ENCODE data around the gene CPLANE1.
"Not testable (repeated sequence)": the region's sequence is repeated elsewhere in the genome, so short reads cannot be mapped to it uniquely, and the experiment has no call there.

Gene CPLANE1

DNA sequence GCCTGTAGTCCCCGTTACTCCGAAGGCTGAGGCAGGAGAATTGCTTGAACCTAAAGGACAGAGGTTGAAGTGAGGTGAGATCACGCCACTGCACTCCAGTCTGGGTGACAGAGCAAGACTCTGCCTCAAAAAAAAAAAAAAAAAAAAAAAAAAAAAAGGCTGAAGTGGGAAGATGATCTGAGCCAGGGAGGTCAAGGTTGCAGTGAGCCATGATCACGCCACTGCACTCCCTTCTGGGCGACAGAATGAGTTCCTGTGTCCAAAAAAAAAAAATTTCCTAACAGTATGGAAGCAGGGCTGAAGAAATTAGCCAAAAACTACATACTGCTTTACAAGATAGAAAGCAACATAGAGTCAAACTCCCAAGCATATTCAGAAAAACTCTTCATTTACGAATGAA lies 132.8 kb downstream of the CPLANE1 start:
- DNase-seq (ENCODE audit: low read depth): no peak
- TF ChIP-seq, protein P1, sequence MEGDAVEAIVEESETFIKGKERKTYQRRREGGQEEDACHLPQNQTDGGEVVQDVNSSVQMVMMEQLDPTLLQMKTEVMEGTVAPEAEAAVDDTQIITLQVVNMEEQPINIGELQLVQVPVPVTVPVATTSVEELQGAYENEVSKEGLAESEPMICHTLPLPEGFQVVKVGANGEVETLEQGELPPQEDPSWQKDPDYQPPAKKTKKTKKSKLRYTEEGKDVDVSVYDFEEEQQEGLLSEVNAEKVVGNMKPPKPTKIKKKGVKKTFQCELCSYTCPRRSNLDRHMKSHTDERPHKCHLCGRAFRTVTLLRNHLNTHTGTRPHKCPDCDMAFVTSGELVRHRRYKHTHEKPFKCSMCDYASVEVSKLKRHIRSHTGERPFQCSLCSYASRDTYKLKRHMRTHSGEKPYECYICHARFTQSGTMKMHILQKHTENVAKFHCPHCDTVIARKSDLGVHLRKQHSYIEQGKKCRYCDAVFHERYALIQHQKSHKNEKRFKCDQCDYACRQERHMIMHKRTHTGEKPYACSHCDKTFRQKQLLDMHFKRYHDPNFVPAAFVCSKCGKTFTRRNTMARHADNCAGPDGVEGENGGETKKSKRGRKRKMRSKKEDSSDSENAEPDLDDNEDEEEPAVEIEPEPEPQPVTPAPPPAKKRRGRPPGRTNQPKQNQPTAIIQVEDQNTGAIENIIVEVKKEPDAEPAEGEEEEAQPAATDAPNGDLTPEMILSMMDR (IDR thresholded peaks at IDR 0.05; ENCODE audit: insufficient read depth, low read depth, low read length, missing control alignments): no peak
- H3K4me3 ChIP-seq (ENCODE audit: low read length): no peak overlapping the region

DNA sequence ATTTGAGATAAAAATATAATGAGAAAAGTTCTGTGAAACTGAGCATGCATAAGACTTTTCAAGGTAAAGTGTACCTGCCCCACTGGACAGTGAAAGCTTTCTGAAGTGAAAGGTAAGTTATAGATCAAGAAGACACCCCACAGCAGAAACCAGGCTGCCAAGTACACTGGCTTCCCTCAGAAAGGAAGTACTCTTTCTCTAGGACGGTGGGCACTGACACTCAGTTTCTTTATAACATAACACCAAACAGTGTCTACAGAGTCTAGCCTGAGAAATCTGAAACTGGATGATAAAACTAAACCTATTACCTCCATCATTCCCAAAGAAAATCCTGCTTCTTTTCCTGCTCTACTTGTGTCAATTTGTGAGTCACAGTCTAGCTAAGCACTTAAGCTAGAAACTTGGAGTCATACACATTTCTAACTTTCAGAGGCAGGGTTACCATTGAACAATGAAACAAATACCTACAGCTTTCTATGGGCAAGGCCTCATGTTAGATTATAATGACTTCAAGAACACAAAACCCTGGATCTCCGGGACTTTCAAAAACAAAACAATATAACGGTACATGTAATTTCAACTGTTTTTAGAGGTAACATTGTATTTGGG lies 136.7 kb downstream of the CPLANE1 start:
- TF ChIP-seq, protein P1 (IDR thresholded peaks at IDR 0.05; ENCODE audit: insufficient read depth, low read depth, low read length, missing control alignments): no peak
- no peak overlapping the region for H3K4me3 ChIP-seq (ENCODE audit: low read length)
- DNase-seq (ENCODE audit: low read depth): peak; percentile 30

DNA sequence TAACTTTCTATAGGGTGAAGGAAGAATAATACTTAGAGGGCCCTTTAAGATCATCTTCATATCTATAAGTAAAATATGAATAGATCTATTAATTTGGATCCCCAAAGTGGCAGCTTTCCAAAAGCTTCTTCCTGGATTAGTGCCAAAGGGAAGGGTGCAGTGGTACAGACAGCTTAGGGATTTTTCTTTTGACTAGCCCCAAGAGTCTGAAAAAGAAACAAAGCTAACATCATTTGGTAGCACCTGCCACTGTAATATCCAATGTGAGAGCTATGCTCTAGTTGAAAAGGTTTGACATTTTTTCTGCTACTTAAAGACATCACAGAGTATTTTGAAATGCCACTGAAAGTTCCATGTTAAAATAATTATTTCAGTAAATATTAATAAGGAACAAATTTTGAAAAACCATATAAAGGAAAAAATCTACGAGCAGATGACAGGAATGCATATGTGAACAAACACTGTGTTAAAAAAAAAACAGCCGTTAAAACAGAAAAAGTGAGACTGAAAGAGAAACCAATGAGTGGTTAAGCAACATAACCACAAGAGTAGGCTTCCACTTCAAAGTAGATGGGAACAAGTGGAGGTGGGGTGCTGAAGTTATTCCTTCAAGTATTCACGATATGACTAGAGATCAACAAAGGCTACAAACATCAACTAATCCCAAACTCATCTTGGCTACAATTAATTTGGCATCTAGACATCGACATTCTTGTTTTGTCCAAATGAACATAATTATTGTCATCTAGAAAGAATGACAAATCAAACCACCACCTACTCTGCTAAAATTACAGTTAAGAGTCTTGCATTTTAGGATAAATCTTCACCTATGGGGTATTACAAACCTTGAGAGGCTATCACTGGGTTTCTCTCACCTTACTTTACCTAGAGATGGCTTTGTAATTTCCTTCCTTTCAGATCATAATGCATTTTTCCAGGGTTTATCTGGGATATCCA lies 137.5 kb downstream of the CPLANE1 start:
- TF ChIP-seq, protein P1 (IDR thresholded peaks at IDR 0.05; ENCODE audit: insufficient read depth, low read depth, low read length, missing control alignments): no peak
- H3K4me3 ChIP-seq (ENCODE audit: low read length): no peak overlapping the region
- no peak for DNase-seq (ENCODE audit: low read depth)

DNA sequence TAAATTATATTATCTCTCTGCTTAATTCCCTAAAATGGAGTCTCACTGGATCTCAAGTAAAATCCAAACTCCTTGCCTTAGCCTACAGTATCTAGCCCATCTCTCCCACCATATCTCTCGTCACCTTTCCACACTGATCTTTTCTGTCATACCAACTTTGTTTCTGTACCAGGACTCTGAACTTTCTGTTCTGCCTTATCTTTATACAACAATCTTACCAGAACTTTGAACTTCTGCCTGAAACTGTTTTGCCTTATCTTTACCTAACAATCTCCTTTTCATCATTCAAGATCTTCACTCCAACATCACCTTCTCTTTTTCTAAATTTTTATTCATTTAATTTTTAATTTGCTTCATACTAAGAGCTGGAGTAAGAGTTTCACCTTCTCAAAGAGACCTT lies 139.0 kb downstream of the CPLANE1 start:
- TF ChIP-seq, protein P1 (IDR thresholded peaks at IDR 0.05; ENCODE audit: insufficient read depth, low read depth, low read length, missing control alignments): no peak
- no peak overlapping the region for H3K4me3 ChIP-seq (ENCODE audit: low read length)
- DNase-seq (ENCODE audit: low read depth): no peak

DNA sequence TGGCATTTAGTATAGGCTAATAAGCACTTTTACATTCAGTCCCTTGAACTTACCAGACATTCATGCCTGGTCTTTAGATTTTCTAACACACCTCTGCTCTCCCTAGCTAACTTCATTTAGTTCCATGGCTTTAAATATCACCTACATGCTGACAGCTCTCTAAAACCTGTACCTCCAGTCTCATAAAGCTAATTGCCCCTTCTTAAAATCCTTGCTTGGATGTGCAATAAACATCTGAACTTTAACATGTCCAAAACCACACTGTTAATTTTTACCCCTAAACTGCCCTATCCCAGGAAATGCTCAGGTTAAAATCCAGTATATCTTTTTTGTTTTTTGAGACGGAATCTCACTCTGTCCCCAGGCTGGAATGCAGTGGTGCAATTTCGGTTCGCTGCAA lies 139.8 kb downstream of the CPLANE1 start:
- DNase-seq (ENCODE audit: low read depth): no peak
- H3K4me3 ChIP-seq (ENCODE audit: low read length): no peak overlapping the region
- TF ChIP-seq, protein P1 (IDR thresholded peaks at IDR 0.05; ENCODE audit: insufficient read depth, low read depth, low read length, missing control alignments): no peak

DNA sequence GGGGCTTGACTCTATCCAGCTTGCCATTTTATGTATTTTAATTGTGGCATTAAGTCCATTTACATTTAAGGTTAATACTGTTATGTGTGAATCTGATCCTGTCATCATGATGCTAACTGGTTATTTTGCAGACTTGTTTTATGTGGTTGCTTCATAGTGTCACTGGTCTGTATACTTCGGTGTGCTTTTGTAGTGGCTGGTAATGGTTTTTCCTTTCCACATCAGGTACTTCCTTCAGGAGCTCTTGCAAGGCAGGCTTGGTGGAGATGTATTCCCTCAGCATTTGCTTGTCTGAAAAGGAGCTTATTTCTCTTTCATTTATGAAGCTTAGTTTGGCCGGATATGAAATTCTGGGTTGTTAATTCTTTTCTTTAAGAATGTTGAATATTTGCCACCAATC lies 145.9 kb downstream of the CPLANE1 start:
- no peak for DNase-seq (ENCODE audit: low read depth)
- no peak overlapping the region for H3K4me3 ChIP-seq (ENCODE audit: low read length)
- TF ChIP-seq, protein P1 (IDR thresholded peaks at IDR 0.05; ENCODE audit: insufficient read depth, low read depth, low read length, missing control alignments): no peak

DNA sequence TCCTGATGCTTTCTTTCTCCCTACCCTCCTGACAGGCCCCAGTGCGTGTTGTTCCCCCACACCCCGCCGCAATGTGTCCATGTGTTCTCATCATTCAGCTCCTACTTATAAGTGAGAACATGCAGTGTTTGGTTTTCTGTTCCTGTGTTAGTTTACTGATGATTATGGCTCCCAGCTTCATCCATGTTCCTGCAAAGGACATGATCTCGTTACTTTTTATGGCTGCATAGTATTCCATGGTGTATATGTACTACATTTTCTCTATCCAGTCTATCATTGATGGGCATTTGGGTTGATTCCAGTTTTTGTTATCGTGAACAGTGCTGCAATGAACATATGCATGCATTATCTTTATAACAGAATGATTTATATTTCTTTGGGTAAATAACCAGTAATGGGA lies 149.9 kb downstream of the CPLANE1 start:
- not testable (repeated sequence) for DNase-seq (ENCODE audit: low read depth); H3K4me3 ChIP-seq (ENCODE audit: low read length)

DNA sequence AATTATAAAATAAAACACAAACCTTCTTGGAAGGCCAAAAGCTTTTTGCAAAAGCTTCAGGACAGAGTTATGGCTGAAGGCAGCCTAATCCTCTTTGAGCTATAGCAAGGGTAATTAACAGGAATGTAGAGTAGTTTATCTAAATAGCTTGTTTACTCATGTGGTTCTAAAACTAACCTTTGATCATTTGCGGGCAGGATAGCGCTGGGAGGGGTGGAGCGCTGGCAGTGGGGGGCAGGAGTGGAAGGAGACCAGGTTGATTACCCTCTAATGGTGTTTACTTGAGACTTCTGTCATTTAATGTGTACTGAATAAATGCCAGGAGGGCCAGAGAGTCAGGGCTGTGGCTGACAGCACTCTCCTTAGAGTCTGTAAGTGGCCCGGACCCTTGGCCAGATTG lies 155.4 kb downstream of the CPLANE1 start:
- DNase-seq (ENCODE audit: low read depth); H3K4me3 ChIP-seq (ENCODE audit: low read length): not testable (repeated sequence)
